Measurements from ENCODE around the gene RHOJ. TPM values are rescaled to one million over a fixed set of nuclear protein-coding genes. Genes with fewer than 3 reads are reported as not detected.

Gene RHOJ
- total and polyA plus RNA-seq, 2 of the 4 experiments (the other 2 are of a cell fraction) = 9.5 to 33.9 TPM

DNA sequence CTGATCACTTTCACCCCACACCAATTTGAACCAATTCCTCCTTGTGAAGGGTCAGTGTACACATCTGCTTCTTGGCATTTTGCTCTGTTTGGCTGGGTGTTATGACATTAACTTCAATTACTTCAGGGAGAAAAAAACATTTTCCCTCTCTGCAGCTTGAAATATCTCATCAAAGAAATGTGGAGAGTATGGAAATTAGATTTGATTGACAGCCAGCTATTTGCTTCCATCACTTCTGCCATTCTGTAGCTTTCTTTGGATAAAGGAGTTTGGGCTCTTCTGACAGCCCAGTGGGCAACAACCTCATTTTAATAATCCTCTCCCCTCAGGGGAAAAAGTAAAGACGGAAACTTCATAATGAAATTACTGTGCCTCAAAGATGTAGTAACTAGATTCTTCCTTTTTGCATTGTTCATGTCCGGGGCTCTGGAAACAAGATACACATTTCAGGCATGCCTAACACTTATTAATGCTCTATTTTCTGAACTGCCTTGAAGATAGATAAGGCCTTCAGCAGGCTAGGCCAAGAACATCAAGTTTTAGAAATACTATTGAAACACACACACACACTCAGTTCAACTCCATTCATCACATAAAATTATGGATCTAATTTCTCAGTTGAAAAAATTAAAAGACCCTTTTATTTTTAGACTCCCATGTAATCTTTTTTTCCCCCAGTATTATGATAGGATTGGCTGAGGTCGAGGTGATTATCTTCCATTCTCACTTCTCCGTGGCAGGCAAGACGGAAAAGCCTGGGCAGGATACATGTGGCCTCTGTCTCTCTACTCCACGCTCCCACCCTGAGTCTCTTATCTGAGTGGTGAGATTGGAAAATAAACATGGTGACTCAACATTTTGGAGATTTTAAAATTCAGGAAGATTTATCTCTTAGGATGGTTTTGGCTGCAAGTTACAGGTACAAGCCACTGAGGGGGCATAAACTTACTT is 124.8 kb downstream of the RHOJ start (continued):
- no peak for TF ChIP-seq BHLHE40 (IDR thresholded peaks at IDR 0.05; ENCODE audit: low read depth, low read length)

DNA sequence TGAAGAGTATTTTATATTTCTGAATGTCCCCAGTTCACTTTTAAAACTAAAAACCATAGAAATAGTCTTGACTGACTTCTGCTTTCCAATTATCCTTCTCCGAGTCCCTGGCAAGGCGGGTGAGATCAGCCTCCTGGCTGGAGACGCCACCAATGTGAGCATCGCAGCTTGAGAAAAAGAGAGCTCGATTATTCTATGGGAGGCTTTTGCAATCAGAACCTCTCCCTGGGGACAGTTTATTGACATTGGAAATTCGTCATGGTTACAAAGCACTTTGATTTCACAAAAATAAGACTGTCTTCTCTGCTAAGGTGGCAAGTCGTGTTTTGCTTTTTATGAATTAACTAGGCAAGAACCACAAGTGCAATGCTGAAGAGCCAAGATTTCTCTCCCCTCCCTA is 138.1 kb downstream of the RHOJ start:
- Histone ChIP-seq H3K56ac (ENCODE audit: extremely low read depth, insufficient read depth, low read length) (no peak overlapping the region), H4K5ac (ENCODE audit: low read depth, low read length) (no peak overlapping the region), H4K20me1 (ENCODE audit: insufficient read depth, low read length) (no peaks in the 10 kb centered on the region), H2BK120ac (ENCODE audit: low read depth, low read length) (no peak overlapping the region), H4K8ac (ENCODE audit: low read depth in 2 of 2, low read length in 2 of 2) (no peak overlapping the region), H2AK9ac (replicated peaks; ENCODE audit: low read depth, low read length, poor library complexity) (no peak overlapping the region), H3K4me2 (ENCODE audit: low read depth, low read length) (no peak overlapping the region), H3K18ac (ENCODE audit: low read depth, low read length) (no peak overlapping the region), H4K91ac (ENCODE audit: insufficient read depth, low read depth, low read length) (no peak overlapping the region), H3K36me3 (ENCODE audit: control insufficient read depth, insufficient read depth, low read length) (no peaks in the 10 kb centered on the region), H2BK15ac (ENCODE audit: low read depth, low read length) (no peak overlapping the region), H3K4ac (ENCODE audit: low read depth, low read length) (no peak overlapping the region), H3K4me1 (ENCODE audit: control insufficient read depth, insufficient read depth, low read length) (no peaks in the 10 kb centered on the region), H3K23ac (ENCODE audit: low read depth, low read length) (no peak overlapping the region), H3K9ac (ENCODE audit: low read depth, low read length) (no peak overlapping the region), H3K4me3 (ENCODE audit: insufficient read depth, low read depth, low read length) (no peak overlapping the region), H2BK5ac (ENCODE audit: low read depth, low read length, poor library complexity, severe bottlenecking) (no peak overlapping the region), H3K27ac (ENCODE audit: insufficient read depth, low read length) (no peak overlapping the region), H3K9me1 (ENCODE audit: insufficient read depth, low read length) (no peaks in the 10 kb centered on the region), H3K14ac (replicated peaks; ENCODE audit: low read depth, low read length) (no peak overlapping the region), H2AK5ac (ENCODE audit: low read depth, low read length) (no peak overlapping the region), H3K27me3 (ENCODE audit: control insufficient read depth, insufficient read depth, low read length) (peaks cover 6% of the 10 kb centered on the region), H2BK20ac (ENCODE audit: low read depth, low read length) (no peak overlapping the region), H3K79me1 (ENCODE audit: low read depth in 1 of 2, low read length in 2 of 2) (no peaks in the 10 kb centered on the region), H3K9me3 (ENCODE audit: control insufficient read depth, insufficient read depth, low read length) (no peaks in the 10 kb centered on the region), H2AFZ (replicated peaks; ENCODE audit: low read length, poor library complexity) (no peak overlapping the region)
- no TSS peak for BruUV-seq (replicated peaks)
- in situ Hi-C loops (cut with MboI; ENCODE audit: low sequenced_read_pairs) = no loop called here
- DNase-seq = peak; percentile 2
- intact Hi-C loops (cut with micrococcal nuclease) = no loop called here
- 60% methylated on average over 1 of the region's 7 CpGs; no CpG with 5 or more reads in 1 of the 2 experiments for WGBS, 2 experiments (ENCODE audit: extremely low coverage in 2 of 2, insufficient read length in 1 of 2)
- dilution Hi-C loops (cut with HindIII; ENCODE audit: low sequenced_read_pairs, unreplicated experiment) = no loop called here
- CTCF ChIA-PET = no interaction called here
- ATAC-seq (ENCODE audit: low read depth) = no peak
- POLR2A ChIA-PET (ENCODE audit: unreplicated experiment) = no interaction called here
- no peak for TF ChIP-seq MAZ (IDR thresholded peaks at IDR 0.05; ENCODE audit: borderline replicate concordance, low read depth, low read length)

Other genes starting within 250 kb of the RHOJ start
- gene KCNH5, start 159.0 kb upstream of the RHOJ start, total RNA-seq (2012; rRNA removed) = under 0.01 TPM in 2 replicates
- gene KCNH5, start 159.0 kb upstream of the RHOJ start, polyA plus RNA-seq (2012; rRNA removed) = 0.03 and 0.04 TPM in 2 replicates
- not detected in 2 replicates for gene GPHB5, start 114.5 kb downstream of the RHOJ start, total RNA-seq (2012; rRNA removed)
- gene GPHB5, start 114.5 kb downstream of the RHOJ start, polyA plus RNA-seq (2012; rRNA removed) = not detected in 2 replicates

Data from IMR-90 (cell line).